ENCODE data around the gene TP53BP1. TPM values are rescaled to one million over a fixed set of nuclear protein-coding genes. Genes with fewer than 3 reads are reported as not detected.

The TP53BP1 gene
- total and polyA plus RNA-seq, 9 donors, result 33.9 to 49.9 (median 46.1) TPM

DNA sequence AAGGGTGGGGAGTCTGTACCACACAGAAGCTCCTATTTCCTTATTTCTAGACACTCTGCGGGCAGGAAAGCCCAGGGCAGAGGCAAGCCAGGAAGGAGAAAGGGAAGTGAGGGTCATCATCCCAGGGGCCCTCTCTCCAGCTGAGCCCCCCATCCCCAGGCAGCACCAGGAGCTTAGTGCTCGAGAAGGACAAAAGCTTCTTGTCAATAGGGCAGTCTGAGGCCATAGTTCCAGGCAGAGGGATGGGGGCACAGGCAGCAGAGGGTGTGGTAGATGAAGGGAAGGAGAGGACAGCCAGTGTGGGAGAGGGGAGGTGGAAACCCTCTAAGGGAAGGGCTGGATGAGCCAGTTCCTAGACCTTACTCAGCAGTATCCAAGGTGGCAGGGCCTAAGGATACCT, 27.2 kb upstream of the TP53BP1 start:
- Histone ChIP-seq H3K4me3 (ENCODE audit: low read length) (no peak overlapping the region), H3K27me3 (ENCODE audit: control insufficient read depth, insufficient read depth, low read length) (peaks cover 3% of the 10 kb centered on the region), H3K36me3 (ENCODE audit: control insufficient read depth, insufficient read depth, low read length) (peaks cover 56% of the 10 kb centered on the region), H3K9me3 (replicated peaks; ENCODE audit: control insufficient read depth, low read depth, low read length) (peaks cover 11% of the 10 kb centered on the region), H3K4me1 (ENCODE audit: control insufficient read depth, insufficient read depth, low read length) (peaks cover 41% of the 10 kb centered on the region), H3K27ac (ENCODE audit: low read length) (no peak overlapping the region)
- DNase-seq, result no peak
- no CpG with 5 or more reads among the region's 2 CpGs for WGBS (ENCODE audit: insufficient coverage)

DNA sequence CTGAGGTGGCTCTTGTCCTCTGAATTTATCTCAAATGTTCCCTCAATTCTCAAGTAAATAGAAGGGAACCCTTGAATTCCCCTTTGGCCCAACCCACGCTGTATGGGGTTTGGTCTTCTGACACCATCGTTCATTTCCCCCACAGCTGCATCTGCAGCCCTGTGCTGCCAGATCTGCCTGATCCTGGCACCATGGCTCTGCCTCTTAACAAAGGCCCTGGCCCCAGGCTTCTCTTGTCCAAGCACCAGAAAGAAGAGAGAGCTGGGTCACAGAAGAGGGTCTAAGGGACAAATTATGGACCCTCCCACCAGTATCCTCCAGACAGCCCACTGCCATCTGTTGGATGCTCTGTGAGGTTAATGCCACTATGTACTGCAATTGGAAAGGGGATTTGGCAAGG, 26.2 kb upstream of the TP53BP1 start:
- H3K4me1 ChIP-seq (ENCODE audit: control insufficient read depth, insufficient read depth, low read length), result peaks cover 50% of the 10 kb centered on the region
- H3K36me3 ChIP-seq (ENCODE audit: control insufficient read depth, insufficient read depth, low read length), result peaks cover 47% of the 10 kb centered on the region
- H3K27ac ChIP-seq (ENCODE audit: low read length), result no peak overlapping the region
- peak overlapping the region; percentile 81 for H3K4me3 ChIP-seq (ENCODE audit: low read length)
- 100% methylated on average over 1 of the region's 2 CpGs for WGBS (ENCODE audit: insufficient coverage)
- peaks cover 11% of the 10 kb centered on the region for H3K9me3 ChIP-seq (replicated peaks; ENCODE audit: control insufficient read depth, low read depth, low read length)
- no peak for DNase-seq
- peaks cover 3% of the 10 kb centered on the region for H3K27me3 ChIP-seq (ENCODE audit: control insufficient read depth, insufficient read depth, low read length)

DNA sequence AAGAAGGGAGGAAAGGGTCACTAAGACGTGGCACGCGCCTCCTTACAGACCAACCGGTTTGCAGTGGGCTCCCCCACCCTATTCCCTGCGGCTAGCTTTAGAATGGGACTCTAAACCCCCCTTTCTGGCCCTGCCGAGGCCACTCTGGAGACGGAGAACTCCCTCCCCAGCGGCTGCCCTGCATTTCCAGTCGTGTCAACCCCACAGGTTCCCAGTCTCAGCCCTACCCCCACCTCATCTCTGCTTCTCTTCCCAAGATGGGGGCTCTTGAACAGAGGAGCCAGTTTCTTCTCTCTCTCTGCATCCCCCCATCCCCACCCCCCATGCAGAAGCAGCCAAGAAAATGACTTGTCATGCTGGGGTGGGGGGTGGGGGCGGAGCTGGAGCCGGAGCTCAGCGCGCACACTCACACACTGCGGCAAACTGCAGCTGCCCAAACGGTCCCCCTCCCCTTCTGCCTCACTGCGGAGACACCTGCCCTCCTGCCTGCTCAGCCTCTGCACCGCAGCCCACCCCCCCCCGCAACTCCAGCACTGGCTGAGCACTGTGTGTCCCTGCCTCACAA, 25.3 kb upstream of the TP53BP1 start:
- peaks cover 57% of the 10 kb centered on the region for H3K4me1 ChIP-seq (ENCODE audit: control insufficient read depth, insufficient read depth, low read length)
- DNase-seq, result peak; percentile 85
- 0% methylated on average over 9 of the region's 18 CpGs for WGBS (ENCODE audit: insufficient coverage)
- peaks cover 6% of the 10 kb centered on the region for H3K9me3 ChIP-seq (replicated peaks; ENCODE audit: control insufficient read depth, low read depth, low read length)
- peak overlapping the region; percentile 81 for H3K4me3 ChIP-seq (ENCODE audit: low read length)
- H3K27me3 ChIP-seq (ENCODE audit: control insufficient read depth, insufficient read depth, low read length), result peaks cover 3% of the 10 kb centered on the region
- peaks cover 38% of the 10 kb centered on the region for H3K36me3 ChIP-seq (ENCODE audit: control insufficient read depth, insufficient read depth, low read length)
- peak overlapping the region; percentile 94 for H3K27ac ChIP-seq (ENCODE audit: low read length)

DNA sequence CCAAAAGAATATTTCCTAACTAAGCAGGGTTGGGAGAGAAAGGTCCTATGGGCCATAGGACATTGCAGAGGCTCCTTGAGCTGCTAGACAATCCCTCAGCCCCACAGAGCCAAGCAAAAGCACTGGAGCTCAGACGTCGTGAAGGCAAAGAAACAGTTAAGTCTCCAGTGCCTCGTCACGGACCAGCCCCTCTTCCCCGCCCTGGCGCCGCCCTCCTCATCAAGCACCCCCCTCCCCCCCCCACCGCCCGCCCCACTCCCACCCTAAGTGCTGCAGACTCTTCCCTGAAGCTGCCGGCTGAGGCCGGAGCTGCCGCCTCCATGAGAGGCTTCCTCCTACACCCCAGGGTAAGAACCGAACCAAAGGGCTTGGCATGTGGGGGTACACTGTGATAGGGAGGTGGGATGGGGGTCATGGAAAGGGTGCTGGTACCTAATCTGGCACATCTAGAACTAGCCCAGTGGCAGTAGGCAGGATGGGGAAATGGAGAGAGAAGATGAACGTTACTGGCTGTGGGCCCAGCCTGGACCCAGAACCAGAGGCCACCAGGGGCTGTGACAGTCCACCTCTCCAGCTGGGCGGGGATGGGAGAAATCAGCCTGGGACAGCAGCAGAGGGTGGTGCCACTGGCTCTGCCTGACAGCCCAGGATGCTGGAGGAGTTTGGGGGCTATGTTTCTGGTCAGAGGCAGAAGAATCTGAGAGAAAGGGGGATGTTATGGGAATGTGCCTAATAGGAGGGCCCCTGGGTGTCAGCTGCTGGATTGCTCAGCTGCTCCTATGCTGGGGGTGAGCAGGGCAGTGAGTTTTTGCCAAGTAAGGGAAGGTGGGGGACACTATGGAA, 24.6 kb upstream of the TP53BP1 start, which contains the start of gene MAP1A:
Gene MAP1A (plus strand): TSS at position 255 of the 843 bp plus-strand sequence. CDS start 3,866 bp downstream, outside the sequence.
- WGBS (ENCODE audit: insufficient coverage), result 0% methylated on average over 2 of the region's 15 CpGs
- Histone ChIP-seq H3K4me3 (ENCODE audit: low read length) (peak within 1 kb of the TSS; percentile 81), H3K4me1 (ENCODE audit: control insufficient read depth, insufficient read depth, low read length) (peaks cover 61% of the 10 kb centered on the region), H3K27ac (ENCODE audit: low read length) (peak within 1 kb of the TSS; percentile 94), H3K27me3 (ENCODE audit: control insufficient read depth, insufficient read depth, low read length) (peaks cover 3% of the 10 kb centered on the region), H3K36me3 (ENCODE audit: control insufficient read depth, insufficient read depth, low read length) (peaks cover 31% of the 10 kb centered on the region), H3K9me3 (replicated peaks; ENCODE audit: control insufficient read depth, low read depth, low read length) (peaks cover 5% of the 10 kb centered on the region)
- peak; percentile 89 for DNase-seq

DNA sequence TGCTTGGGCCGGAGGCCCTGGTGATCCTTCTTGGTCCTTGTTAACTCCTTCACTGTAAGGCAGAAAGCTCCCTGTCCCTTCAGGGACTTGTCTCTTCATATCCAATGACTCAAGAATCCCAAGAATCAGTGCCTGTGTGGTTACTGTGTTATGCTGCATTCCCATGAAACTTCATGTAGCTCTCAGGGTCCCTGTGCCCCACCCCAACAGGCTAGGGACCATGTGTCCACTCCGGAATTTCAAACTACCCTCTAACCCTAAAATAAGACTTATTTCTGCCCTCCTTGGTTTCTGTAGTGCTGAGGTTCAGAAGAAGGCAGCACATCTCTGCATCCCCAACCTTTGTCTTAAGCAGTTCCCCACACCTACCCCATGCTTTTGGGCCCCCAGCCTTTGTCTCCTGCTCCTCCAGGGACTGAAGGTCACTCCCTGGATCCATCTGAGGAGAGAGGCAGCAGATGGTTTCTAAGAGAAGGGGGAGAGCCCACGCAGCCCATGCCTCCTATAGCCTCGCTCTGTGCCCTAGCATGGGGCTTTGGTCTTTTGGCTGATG, 23.9 kb upstream of the TP53BP1 start:
- H3K27me3 ChIP-seq (ENCODE audit: control insufficient read depth, insufficient read depth, low read length), result peaks cover 3% of the 10 kb centered on the region
- H3K4me1 ChIP-seq (ENCODE audit: control insufficient read depth, insufficient read depth, low read length), result peaks cover 67% of the 10 kb centered on the region
- peak overlapping the region; percentile 94 for H3K27ac ChIP-seq (ENCODE audit: low read length)
- peak; percentile 60 for DNase-seq
- H3K9me3 ChIP-seq (replicated peaks; ENCODE audit: control insufficient read depth, low read depth, low read length), result peaks cover 3% of the 10 kb centered on the region
- H3K4me3 ChIP-seq (ENCODE audit: low read length), result peak overlapping the region; percentile 81
- H3K36me3 ChIP-seq (ENCODE audit: control insufficient read depth, insufficient read depth, low read length), result peaks cover 26% of the 10 kb centered on the region
- no CpG with 5 or more reads among the region's 4 CpGs for WGBS (ENCODE audit: insufficient coverage)

DNA sequence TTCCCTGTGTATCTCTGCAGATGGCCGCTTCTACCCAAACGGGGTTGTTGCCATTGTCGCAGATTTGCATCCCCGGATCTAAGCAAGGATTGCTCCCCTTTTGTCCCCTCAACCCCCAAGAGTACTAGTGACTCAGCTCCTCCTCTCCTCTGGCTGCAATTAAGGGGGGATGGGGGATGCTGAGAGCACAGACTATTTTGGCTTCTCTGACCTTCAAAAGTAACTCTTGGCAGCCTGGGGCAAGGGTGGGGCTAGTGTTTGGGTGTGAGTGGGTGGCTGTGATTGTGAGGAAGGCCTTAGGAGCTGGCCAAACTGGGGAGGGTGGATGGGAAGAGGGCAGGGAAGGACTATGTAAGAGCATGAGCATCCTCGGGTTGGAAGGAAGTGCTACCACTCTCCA, 23.2 kb upstream of the TP53BP1 start:
- Histone ChIP-seq H3K4me3 (ENCODE audit: low read length) (peak overlapping the region; percentile 81), H3K9me3 (replicated peaks; ENCODE audit: control insufficient read depth, low read depth, low read length) (peaks cover under 1% of the 10 kb centered on the region), H3K27me3 (ENCODE audit: control insufficient read depth, insufficient read depth, low read length) (peaks cover 5% of the 10 kb centered on the region), H3K36me3 (ENCODE audit: control insufficient read depth, insufficient read depth, low read length) (peaks cover 19% of the 10 kb centered on the region), H3K27ac (ENCODE audit: low read length) (peak overlapping the region; percentile 94), H3K4me1 (ENCODE audit: control insufficient read depth, insufficient read depth, low read length) (peaks cover 73% of the 10 kb centered on the region)
- WGBS (ENCODE audit: insufficient coverage), result no CpG with 5 or more reads among the region's 5 CpGs
- DNase-seq, result peak; percentile 62

DNA sequence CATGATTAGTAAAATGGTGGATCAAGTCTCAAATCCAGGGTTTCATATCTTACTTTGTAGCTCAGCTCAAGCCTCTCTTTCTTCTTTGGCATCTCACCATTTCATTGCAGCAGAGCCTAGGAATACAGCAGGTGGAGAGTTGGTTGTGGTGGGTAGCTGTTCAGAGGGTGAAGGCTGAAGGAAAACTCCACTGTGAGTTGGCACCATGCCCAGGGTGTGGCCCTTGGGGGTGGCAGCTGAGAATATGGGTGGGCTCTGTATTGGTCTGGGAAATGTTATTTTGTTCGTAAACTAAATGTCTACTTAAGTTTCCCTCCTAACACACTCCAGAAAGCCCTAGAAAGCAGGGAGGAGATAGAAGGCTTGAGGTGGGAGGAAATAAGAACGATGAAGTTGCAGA, 22.8 kb upstream of the TP53BP1 start:
- H3K4me1 ChIP-seq (ENCODE audit: control insufficient read depth, insufficient read depth, low read length), result peaks cover 76% of the 10 kb centered on the region
- H3K9me3 ChIP-seq (replicated peaks; ENCODE audit: control insufficient read depth, low read depth, low read length), result no peaks in the 10 kb centered on the region
- H3K4me3 ChIP-seq (ENCODE audit: low read length), result no peak overlapping the region
- H3K27ac ChIP-seq (ENCODE audit: low read length), result peak overlapping the region; percentile 94
- H3K27me3 ChIP-seq (ENCODE audit: control insufficient read depth, insufficient read depth, low read length), result peaks cover 7% of the 10 kb centered on the region
- no CpG with 5 or more reads among the region's 2 CpGs for WGBS (ENCODE audit: insufficient coverage)
- DNase-seq, result peak; percentile 50
- peaks cover 14% of the 10 kb centered on the region for H3K36me3 ChIP-seq (ENCODE audit: control insufficient read depth, insufficient read depth, low read length)

DNA sequence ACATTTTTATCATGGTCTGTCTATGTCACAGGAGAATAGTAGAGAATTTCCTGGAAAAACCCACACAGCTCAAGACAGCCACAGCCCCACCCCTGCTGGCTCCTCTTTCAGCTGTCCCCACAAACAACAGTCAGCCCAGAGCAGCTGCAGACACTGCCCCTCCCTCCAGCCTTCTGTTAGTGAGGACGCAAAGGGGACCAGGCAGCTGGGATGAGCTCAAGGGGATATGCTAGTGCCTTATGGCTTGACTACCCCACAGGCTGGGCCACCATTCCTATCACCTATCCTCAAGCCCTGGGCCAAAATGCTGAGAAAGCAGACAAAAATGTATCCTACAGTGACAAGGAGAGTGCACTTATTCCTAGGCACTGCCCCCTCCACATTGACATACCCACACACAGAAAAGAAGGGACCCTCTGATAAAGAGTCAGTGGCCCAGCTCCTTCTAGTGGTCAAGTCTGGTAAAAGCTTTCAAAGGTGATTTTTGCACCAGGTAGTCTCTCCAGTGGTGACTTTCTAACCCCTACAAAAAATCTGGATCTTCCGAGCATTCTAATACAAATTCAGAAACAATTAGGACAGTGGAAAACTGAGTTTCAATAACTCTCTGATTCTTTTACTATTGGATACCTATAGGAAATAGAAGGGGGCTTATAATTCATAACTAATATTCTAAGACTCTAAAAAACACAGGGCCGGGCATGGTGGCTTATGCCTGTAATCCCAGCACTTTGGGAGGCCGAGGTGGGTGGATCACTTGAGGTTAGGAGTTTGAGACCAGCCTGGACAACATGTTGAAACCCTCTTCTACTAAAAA, 21.5 kb upstream of the TP53BP1 start:
- Histone ChIP-seq H3K27me3 (ENCODE audit: control insufficient read depth, insufficient read depth, low read length) (peaks cover 7% of the 10 kb centered on the region), H3K9me3 (replicated peaks; ENCODE audit: control insufficient read depth, low read depth, low read length) (no peaks in the 10 kb centered on the region), H3K36me3 (ENCODE audit: control insufficient read depth, insufficient read depth, low read length) (peaks cover 3% of the 10 kb centered on the region), H3K27ac (ENCODE audit: low read length) (peak overlapping the region; percentile 94), H3K4me3 (ENCODE audit: low read length) (no peak overlapping the region), H3K4me1 (ENCODE audit: control insufficient read depth, insufficient read depth, low read length) (peaks cover 82% of the 10 kb centered on the region)
- peak; percentile 97 for DNase-seq
- WGBS (ENCODE audit: insufficient coverage), result no CpG with 5 or more reads among the region's 4 CpGs

DNA sequence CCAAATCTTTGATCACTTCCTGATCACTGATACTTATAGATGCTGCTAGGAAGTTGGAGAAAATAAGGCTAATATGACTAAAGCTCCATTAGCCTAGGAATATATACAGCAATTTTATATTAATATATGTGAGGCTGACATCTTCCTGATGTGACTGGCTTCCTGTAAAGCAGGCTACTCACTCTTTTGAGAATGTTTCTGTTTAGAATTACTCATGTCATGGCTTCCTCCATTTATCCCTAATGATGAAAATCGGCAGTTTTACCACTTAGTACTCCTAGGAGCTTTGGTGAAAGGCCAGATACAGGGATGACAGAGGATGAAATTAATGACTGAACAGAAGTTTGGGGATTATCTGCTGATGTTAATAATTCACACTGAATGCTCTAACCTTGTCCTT, 20.6 kb upstream of the TP53BP1 start:
- H3K4me3 ChIP-seq (ENCODE audit: low read length), result no peak overlapping the region
- no peak for DNase-seq
- no peaks in the 10 kb centered on the region for H3K9me3 ChIP-seq (replicated peaks; ENCODE audit: control insufficient read depth, low read depth, low read length)
- H3K36me3 ChIP-seq (ENCODE audit: control insufficient read depth, insufficient read depth, low read length), result peaks cover 2% of the 10 kb centered on the region
- H3K27me3 ChIP-seq (ENCODE audit: control insufficient read depth, insufficient read depth, low read length), result peaks cover 7% of the 10 kb centered on the region
- no CpG with 5 or more reads among the region's 1 CpG for WGBS (ENCODE audit: insufficient coverage)
- H3K4me1 ChIP-seq (ENCODE audit: control insufficient read depth, insufficient read depth, low read length), result peaks cover 83% of the 10 kb centered on the region
- H3K27ac ChIP-seq (ENCODE audit: low read length), result peak overlapping the region; percentile 94
